GM12878 (cell line): ENCODE results near the gene LTBP4. TPM values are rescaled to one million over a fixed set of nuclear protein-coding genes. Genes with fewer than 3 reads are reported as not detected.
A peak's percentile ranks its signal among the peaks of the same experiment; 100 is the strongest.

ENCODE experiments used
- ATAC-seq: fragments of 200-7000 bp; cut with Tn5 transposase; 3 replicates; pipeline ENCODE4 v1.9.1; 2020; ENCODE audit warnings: mild to moderate bottlenecking, moderate library complexity
- BruUV-seq: library from RNA; stranded (reverse); fragments of 400-500 nt; replicated peaks from 2 replicates; lab custom pipeline; 2021; lab: Mats Ljungman, UMichigan
- CTCF ChIA-PET: fragments of 300-600 bp; sonication (Branson Sonifier 250); formaldehyde crosslinking; extraction: SDS; loops from one replicate; lab custom pipeline; 2021; ENCODE audit warnings: inconsistent platforms; lab: Yijun Ruan, JAX
- POLR2A ChIA-PET: fragments of 350-600 bp; formaldehyde crosslinking; extraction: SDS; loops from one replicate; lab custom pipeline; 2021; ENCODE audit warnings: inconsistent platforms; lab: Charles Lee
- RAD21 ChIA-PET: fragments of 300-600 bp; sonication (Branson Sonifier 250); formaldehyde crosslinking; loops from one replicate; lab custom pipeline; 2023; ENCODE audit warnings: antibody characterized with exemption; ENCODE audit not compliant: unreplicated experiment; lab: Charles Lee
- SMC1A ChIA-PET: fragments of 300-600 bp; sonication (Branson Sonifier 250); formaldehyde crosslinking; loops from one replicate; lab custom pipeline; 2023; ENCODE audit not compliant: unreplicated experiment, uncharacterized antibody; lab: Charles Lee
- DNase-seq: peaks from one replicate; pipeline ENCODE4 v3.0.0-alpha.2; 2011; ENCODE audit warnings: low read depth, low spot score
- FAIRE-seq: peaks from 3 replicates; lab custom pipeline; 2011; peaks lifted over from hg19 to GRCh38; lab: Jason Lieb, UNC
- H2AFZ ChIP-seq: 2 replicates; pipeline ENCODE4 v1.6.0; 2011; ENCODE audit warnings: low read depth, low read length, control low read depth; ENCODE audit not compliant: control insufficient read depth
- H3K27ac ChIP-seq: 2 replicates; pipeline ENCODE4 v1.5.1; 2011; ENCODE audit warnings: control low read depth; ENCODE audit not compliant: control insufficient read depth, insufficient read depth
- H3K27me3 ChIP-seq, 2 experiments: replicated peaks in 1 of 2; 2 replicates each; pipeline versions ENCODE4 v1.6.0 to v1.6.1; 2011; ENCODE audit warnings: low read length in 1 of 2; ENCODE audit not compliant: control insufficient read depth in 2 of 2, insufficient read depth in 2 of 2
- H3K36me3 ChIP-seq, 2 experiments: 2 replicates each; pipeline ENCODE4 v1.5.1; 2011; ENCODE audit warnings: low read length in 1 of 2; ENCODE audit not compliant: control insufficient read depth in 2 of 2, insufficient read depth in 2 of 2
- H3K4me1 ChIP-seq: 2 replicates; pipeline ENCODE4 v1.6.1; 2011; ENCODE audit warnings: mild to moderate bottlenecking, low read length, moderate library complexity, mixed read lengths; ENCODE audit not compliant: control insufficient read depth, insufficient read depth
- H3K4me2 ChIP-seq: 2 replicates; pipeline ENCODE4 v1.6.0; 2011; ENCODE audit warnings: control low read depth; ENCODE audit not compliant: control insufficient read depth, insufficient read depth
- H3K4me3 ChIP-seq: fragments of 200-600 bp; sonication (generic); 2 replicates; pipeline ENCODE4 v1.5.1; 2016
- H3K79me2 ChIP-seq: 2 replicates; pipeline ENCODE4 v1.6.0; 2011; ENCODE audit warnings: low read length; ENCODE audit not compliant: control insufficient read depth, insufficient read depth
- H3K9ac ChIP-seq: 2 replicates; pipeline ENCODE4 v1.8.0; 2011; ENCODE audit warnings: low read length, control low read depth, mixed read lengths; ENCODE audit not compliant: control insufficient read depth, insufficient read depth
- H3K9me3 ChIP-seq: replicated peaks from 3 replicates; pipeline ENCODE4 v1.5.1; 2011; ENCODE audit warnings: mild to moderate bottlenecking, low read length; ENCODE audit not compliant: control insufficient read depth, insufficient read depth
- H4K20me1 ChIP-seq: 2 replicates; pipeline ENCODE4 v1.6.0; 2011; ENCODE audit not compliant: control insufficient read depth, insufficient read depth
- CTCF ChIP-seq, 3 experiments: IDR thresholded peaks in 2 of 3; conservative IDR thresholded peaks in 1 of 3; 2 replicates each; pipeline ENCODE4 v1.5.1; 2011; ENCODE audit warnings: low read depth in 3 of 3, low read length in 3 of 3, mild to moderate bottlenecking in 3 of 3, control low read depth in 2 of 3, moderate library complexity in 2 of 3, inconsistent platforms in 1 of 3, mixed read lengths in 1 of 3; ENCODE audit not compliant: control insufficient read depth in 2 of 3, insufficient read depth in 1 of 3; ENCODE audit errors: extremely low read depth in 1 of 3
- PKNOX1 ChIP-seq: fragments of 450-650 bp; IDR thresholded peaks from 2 replicates; pipeline ENCODE4 v1.6.1; 2016; ENCODE audit warnings: mild to moderate bottlenecking
- ZBTB11 ChIP-seq: fragments of 450-650 bp; formaldehyde crosslinking; IDR thresholded peaks from 2 replicates; pipeline ENCODE4 v1.5.0; 2022; ENCODE audit warnings: mild to moderate bottlenecking, missing genetic modification characterization
- ZNF24 ChIP-seq: fragments of 450-650 bp; IDR thresholded peaks from 2 replicates; pipeline ENCODE4 v1.6.1; 2017; ENCODE audit warnings: antibody characterized with exemption, mild to moderate bottlenecking
- WGBS: methylation state at CpG from one replicate; pipeline ENCODE4 v1.1.6; 2016; ENCODE audit warnings: low lambda C conversion rate; ENCODE audit not compliant: insufficient replicate concordance, insufficient coverage; ENCODE audit errors: missing lambda C conversion rate; 5-methylcytosine and 5-hydroxymethylcytosine counted together
- in situ Hi-C: fragments of 300-500 bp; cut with MboI; formaldehyde crosslinking; loops from 9 replicates; pipeline ENCODE4 v1.14.3; 2018; ENCODE audit warnings: mixed read lengths
- intact Hi-C: fragments of 100-400 bp; cut with micrococcal nuclease; formaldehyde crosslinking; loops from one replicate; pipeline ENCODE4 v1.14.2; 2022; ENCODE audit not compliant: unreplicated experiment
- polyA plus RNA-seq, 11 experiments: library from polyadenylated mRNA; depleted of rRNA in 4 of 11; unstranded in 6 of 11; stranded (reverse) in 5 of 11; fragments of >200 nt; fragmentation: Nextera tagmentation in 4 of 11; fragmentation: Illumina TruSeq in 1 of 11; extraction: Ambion mirVana in 4 of 11; extraction: Trizol in 1 of 11; gene quantifications; 1 replicate in 1 of 11; 2 replicates in 10 of 11; pipeline versions ENCODE4 v1.2.1 to v1.2.3, GENCODE V29; 2011 to 2016; ENCODE audit warnings: inconsistent platforms in 2 of 11, missing spikeins in 2 of 11, low read depth in 1 of 11
- total RNA-seq, 4 experiments: library from RNA; depleted of rRNA in 3 of 4; stranded (reverse); fragments of >200 nt in 3 of 4; fragmentation: Illumina TruSeq in 1 of 4; extraction: Trizol in 1 of 4; gene quantifications; 2 replicates each; pipeline versions ENCODE4 v1.2.1 to v1.2.3, GENCODE V29; 2013 to 2021

Gene LTBP4
- total and polyA plus RNA-seq, 10 of the 15 experiments (the other 5 are each of a cell fraction or from before 2014, with no cell fraction given) = 0.09 to 34.6 (median 8.5) TPM; not detected in 1

GRCh38 chr19:40666803-40667438 is 65.8 kb downstream of the LTBP4 start:
- FAIRE-seq (no peak), DNase-seq (no peak), ATAC-seq (no peak)
- ChIA-PET RAD21 (no interaction called here), CTCF (interaction anchor here (1.2 kb wide), 1 partner anchor 152 kb away, joined by 3 read pairs; no protein-coding TSS in a partner anchor), SMC1A (no interaction called here), POLR2A (no interaction called here)
- peaks cover 5% of the 10 kb centered on the region; the same call in 2 of the 3 replicates for H3K9me3 ChIP-seq
- TF ChIP-seq ZNF24 (no peak), ZBTB11 (CRISPR knock-in tag) (peak; percentile 53; the same call in 1 of the 2 replicates), PKNOX1 (no peak), CTCF (IDR thresholded peaks at IDR 0.05 in 2 of 3, conservative IDR thresholded peaks at IDR 0.05 in 1 of 3; ENCODE audit: control insufficient read depth in 2 of 3, extremely low read depth in 1 of 3, insufficient read depth in 1 of 3, low read depth in 3 of 3, low read length in 3 of 3) (no peak)
- H4K20me1 ChIP-seq = no peaks in the 10 kb centered on the region
- intact Hi-C loops = no loop called here
- no peak overlapping the region for H3K27ac ChIP-seq
- 83% methylated on average over 14 of the region's 14 CpGs for WGBS
- no peak overlapping the region for H3K9ac ChIP-seq
- H3K27me3 ChIP-seq = no peaks in the 10 kb centered on the region
- in situ Hi-C loops = no loop called here
- BruUV-seq = TSS peak; percentile 62
- no peak overlapping the region for H3K4me2 ChIP-seq
- no peaks in the 10 kb centered on the region for H3K79me2 ChIP-seq
- H3K4me1 ChIP-seq = peaks cover 6% of the 10 kb centered on the region
- H3K4me3 ChIP-seq = no peak overlapping the region
- peaks cover 2 to 8% of the 10 kb centered on the region in 2 experiments; a peak in 1 of 4 replicates for H3K36me3 ChIP-seq
- no peak overlapping the region for H2AFZ ChIP-seq
